ENCODE results near the gene AK8.
"Not testable (repeated sequence)": the region's sequence is repeated elsewhere in the genome, so short reads cannot be mapped to it uniquely, and the experiment has no call there.

Gene AK8

DNA sequence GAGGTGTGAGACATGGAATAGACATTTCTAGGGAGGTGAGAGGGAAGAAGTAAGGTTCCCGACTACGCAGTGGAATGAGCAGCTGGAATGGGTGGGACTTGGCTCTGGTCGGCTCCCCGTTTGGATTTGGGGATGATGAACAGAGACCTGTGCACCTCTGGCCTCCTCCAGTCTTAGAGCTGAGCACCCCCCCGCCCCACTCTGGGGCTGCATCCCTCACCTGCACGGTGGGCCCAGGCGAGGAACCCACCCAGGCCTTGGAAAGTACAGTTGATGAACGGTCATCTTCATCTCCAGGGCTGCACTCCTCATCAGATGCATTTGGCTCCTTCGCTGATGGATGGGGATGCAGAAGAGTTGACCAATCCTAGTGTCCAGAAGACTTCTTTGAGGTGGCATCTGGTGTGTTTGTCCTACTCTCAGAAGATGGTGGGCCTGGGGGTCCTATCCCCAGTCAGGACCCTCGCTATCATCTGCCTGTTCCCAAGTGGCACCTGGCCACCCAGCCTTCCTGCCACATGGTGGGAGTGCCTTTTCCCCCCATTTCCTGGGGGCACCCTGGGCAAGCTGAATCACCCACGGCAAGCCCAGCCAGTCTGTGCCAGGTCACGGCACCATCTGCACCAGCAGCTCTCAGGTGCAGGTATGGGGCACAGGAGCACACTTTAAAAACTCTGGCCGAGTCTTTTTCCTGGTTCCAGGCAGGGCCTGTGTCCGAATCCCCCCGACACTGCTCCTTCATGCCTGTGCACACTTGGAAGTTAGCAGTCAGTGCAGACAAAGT is 137.4 kb downstream of the AK8 start:
- DNase-seq = no peak

DNA sequence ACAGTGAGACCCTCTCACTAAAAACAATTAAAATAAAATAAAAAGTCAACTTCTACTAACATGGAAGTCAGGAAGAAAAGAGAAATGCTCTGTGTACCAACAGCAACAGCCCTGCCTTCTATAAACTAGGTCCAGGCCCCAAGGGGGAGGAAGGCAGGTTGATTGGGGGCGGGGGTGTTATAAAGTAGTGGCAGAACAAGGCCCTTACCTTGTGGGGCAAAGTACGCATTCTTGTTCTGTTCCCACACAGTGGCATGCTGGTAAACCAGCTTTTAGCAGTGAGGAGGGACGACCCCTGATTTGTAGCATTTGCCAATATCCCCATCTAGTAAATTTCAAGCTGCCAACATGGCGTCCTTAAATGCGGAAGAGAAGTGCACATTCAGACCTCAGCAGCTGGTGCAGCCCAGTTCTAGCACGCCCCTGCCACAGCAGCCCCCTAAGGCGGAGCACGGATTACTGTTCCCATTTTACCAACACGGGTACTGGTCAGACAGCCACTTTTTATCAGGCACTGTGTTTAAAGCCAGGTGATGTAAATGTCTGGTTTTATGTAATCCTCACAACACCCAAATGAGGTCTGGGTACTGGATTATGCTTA is 138.3 kb downstream of the AK8 start:
- no peak for DNase-seq

- no peak for DNase-seq
Measured at GRCh38 chr9:132733260-132733815, 144.7 kb downstream of the AK8 start.

DNA sequence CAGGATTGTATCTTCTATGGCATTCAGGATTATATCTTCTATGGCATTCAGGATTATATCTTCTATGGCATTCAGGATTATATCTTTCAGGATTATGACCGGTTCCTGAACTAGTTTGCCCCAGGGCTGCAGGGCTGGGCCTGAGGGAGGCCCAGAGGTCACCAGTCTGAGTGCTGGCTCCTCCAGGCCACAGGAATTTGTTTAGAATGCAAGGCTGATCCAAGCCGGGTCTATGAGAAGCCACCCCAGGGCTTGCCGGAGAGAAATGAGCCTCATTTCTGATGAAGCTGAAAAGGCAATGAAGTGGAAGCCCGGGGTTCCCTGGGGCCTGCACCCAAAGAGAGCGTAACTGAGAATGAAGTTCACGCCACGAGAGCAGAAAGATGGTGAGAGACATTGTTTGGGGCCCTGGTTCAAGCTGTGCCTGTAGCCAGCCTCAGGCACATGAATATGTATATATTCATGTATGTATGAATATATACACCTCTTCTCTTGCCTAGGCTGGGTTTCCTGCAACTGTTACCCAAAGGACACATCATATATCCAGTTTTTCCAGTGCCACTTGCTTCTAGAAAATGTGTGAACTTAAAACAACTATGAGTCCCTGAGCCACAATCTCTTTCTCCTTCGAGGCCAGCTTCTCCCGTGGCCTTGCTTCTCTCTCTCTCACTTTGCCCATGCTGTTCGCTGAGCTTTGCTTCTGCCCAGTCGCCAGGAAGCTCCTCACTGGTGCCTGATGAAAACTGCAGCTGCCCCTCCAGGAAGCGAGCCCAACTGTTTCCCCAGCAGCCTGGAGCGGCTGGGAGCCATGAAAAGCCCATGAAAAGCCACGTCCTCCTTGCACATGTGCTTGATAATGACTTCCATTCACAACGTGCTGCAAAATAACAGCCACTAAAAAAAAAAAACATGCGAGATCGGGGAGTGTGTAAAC is 145.5 kb downstream of the AK8 start:
- no peak for DNase-seq

DNA sequence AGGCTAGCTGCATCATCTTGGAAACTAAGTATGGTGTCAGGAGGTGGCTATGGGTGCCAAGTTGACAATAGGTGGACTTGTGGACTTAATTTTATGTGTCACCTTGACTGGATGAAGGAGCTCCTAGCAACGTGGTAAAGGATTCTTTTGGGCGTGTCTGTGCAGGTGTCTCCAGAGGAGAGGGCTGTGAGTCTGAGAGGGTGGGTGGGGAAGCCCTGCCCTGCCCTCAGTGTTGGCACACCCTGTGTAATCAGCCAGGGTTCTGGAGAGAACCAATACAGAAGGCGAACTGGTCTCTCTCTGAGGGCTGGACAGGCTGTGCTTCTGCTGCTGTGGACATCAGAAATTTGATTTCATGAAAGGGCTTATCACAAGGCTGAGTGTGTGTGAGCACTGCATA is 146.9 kb downstream of the AK8 start:
- DNase-seq = no peak

GRCh38 chr9:132730054-132731033 is 147.7 kb downstream of the AK8 start:
- no peak for DNase-seq

DNA sequence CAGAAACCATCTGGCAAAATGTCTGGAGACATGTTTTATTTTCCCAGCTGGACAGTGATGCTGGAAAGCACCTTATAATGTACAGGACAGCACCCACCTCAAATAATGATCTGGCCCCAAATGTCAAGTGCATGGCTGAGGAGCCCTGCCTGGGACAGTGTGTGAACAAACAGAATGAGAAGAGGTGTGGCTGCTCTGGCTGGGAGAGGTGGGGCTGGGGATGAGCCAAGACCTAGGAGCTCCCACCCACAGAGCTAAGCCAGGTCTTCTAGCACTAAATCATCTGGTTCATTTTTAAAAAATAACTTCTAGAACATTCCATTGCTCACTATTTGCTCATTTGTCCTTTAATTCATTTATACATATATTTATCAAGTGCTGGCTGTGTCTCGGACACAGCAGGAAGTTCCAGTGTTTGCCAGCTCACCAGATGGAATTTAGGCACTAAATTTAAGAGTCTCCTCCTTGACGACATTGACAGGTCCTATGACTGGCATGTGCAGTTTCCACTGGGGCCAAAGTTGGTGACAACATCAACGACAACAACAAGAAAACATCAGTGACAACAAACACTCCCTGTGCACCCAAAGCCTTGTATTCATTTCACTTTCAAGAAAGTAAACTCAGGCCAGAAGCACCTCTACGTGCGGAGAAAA is 148.7 kb downstream of the AK8 start:
- DNase-seq = no peak

GRCh38 chr9:132728497-132728896 is 149.6 kb downstream of the AK8 start:
- no peak for DNase-seq

GRCh38 chr9:132728071-132728470 is 150.0 kb downstream of the AK8 start:
- DNase-seq = no peak

DNA sequence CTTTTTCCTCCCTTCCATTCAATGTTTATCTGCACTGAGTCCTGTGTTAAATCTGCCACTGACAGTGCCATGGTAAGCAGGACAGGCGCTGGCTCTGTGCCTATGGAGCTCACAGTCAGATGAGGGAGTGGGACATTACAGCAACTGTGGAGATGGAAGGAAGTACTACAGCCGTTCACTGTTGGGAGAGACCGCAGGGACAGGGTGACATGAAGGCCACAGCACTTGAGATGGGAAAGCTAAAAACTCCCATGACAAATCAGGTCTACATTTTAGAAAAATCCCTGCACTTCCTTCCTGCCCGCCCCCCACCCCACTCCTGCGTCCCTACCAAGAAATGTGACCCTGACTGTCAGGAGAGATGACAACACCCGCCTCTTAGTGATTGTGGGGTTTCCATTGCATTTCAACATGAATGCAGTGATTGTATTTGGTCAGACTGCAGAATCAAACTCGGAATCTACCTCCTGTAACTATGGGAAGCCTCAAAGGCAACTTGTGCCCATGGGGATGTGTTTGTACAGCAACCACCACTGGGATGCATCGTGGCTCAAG is 151.4 kb downstream of the AK8 start:
- DNase-seq = no peak

DNA sequence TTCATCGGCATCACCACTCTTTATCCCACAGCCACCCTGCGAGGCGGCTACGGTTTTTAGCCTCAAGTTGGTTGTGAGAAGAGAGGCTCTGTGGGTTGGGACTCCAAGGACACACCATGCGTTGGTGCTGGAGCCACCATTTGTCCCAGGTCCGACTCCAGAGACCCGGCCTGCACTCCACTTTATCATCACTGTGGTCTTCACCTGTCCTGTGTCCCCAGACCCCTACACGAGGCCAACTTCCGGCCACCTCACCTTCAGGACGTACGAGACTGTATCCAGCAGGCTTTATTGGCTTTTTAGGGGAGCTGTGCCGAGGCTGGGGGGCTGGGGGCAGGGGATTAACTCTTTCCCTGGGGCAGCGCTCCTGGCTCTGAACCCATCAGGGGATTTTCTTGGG is 152.8 kb downstream of the AK8 start:
- no peak for DNase-seq

- no peak for DNase-seq
Measured at GRCh38 chr9:132723809-132724208, 154.3 kb downstream of the AK8 start.

GRCh38 chr9:132722564-132723065 is 155.5 kb downstream of the AK8 start:
- no peak for DNase-seq

GRCh38 chr9:132721661-132722060 is 156.4 kb downstream of the AK8 start:
- no peak for DNase-seq

GRCh38 chr9:132718381-132718928 is 159.6 kb downstream of the AK8 start:
- peak; percentile 48 for DNase-seq

GRCh38 chr9:132717326-132717945 is 160.6 kb downstream of the AK8 start:
- no peak for DNase-seq

- DNase-seq = no peak
Measured at GRCh38 chr9:132716007-132716406, 162.1 kb downstream of the AK8 start.

DNA sequence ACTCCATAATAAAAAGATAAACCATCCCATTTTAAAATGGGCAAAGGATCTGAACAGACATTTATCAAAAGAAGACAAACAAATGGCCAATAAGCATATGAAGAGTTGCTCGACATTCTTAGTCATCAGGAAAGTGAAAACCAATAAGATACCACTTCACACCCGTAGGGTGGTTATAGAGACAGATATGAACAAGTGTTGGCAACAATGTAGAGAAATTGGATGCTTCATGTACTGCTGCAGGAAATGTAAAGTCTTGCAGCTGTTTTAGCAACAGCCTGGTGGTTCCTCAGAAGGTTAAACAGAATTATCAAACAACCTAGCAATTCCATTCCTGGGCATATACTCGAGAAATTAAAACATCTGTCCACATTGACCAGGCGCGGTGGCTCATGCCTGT is 165.3 kb downstream of the AK8 start:
- DNase-seq = no peak

GRCh38 chr9:132711846-132712245 is 166.2 kb downstream of the AK8 start:
- no peak for DNase-seq

- not testable (repeated sequence) for DNase-seq
Measured at GRCh38 chr9:132711152-132711551, 166.9 kb downstream of the AK8 start.

All from hematopoietic multipotent progenitor cell treated with erythropoietin and hydrocortisone succinate and interleukin-3 and kit ligand, for 4 days (in vitro differentiated cells).